Measurements from ENCODE around the gene KAZN.

Gene KAZN

DNA sequence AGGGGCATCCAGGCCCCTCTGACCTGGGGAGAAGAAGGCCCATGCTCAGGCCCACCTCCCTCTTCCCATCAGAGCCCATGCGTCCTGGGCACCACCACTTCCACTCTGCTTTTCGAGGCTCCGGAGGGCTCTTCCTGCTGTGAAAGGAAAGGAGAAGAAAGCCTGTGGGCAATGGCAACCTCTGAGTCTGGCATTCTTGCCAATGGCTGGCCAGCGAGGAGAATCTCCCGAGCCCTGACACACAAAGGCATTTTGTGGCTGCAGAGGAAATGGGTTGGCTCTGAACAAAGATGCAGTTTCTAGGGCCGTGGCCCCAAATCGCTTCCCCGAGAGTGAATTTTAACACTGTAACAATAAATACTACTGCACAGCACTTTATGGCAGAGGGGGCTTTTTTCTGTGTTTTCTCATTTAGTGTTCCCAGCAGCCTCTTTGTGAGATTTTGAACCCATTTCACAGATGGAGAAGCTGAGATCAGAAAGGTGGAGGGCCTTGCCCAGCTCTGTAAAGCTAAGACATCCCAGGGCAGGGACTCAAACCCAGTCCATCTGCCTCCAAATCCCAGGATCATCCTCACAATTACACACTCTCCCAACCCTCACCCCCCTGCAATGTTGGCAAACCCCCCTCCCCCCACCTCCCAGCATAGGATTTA is 519.3 kb downstream of the KAZN start:
- peaks cover 2% of the 10 kb centered on the region; the same call in 1 of the 2 replicates for H3K27me3 ChIP-seq (replicated peaks; ENCODE audit: control insufficient read depth, insufficient read depth, low read length)
- no peaks in the 10 kb centered on the region for H3K36me3 ChIP-seq (ENCODE audit: control insufficient read depth, insufficient read depth, low read length)
- TF ChIP-seq, protein P1, sequence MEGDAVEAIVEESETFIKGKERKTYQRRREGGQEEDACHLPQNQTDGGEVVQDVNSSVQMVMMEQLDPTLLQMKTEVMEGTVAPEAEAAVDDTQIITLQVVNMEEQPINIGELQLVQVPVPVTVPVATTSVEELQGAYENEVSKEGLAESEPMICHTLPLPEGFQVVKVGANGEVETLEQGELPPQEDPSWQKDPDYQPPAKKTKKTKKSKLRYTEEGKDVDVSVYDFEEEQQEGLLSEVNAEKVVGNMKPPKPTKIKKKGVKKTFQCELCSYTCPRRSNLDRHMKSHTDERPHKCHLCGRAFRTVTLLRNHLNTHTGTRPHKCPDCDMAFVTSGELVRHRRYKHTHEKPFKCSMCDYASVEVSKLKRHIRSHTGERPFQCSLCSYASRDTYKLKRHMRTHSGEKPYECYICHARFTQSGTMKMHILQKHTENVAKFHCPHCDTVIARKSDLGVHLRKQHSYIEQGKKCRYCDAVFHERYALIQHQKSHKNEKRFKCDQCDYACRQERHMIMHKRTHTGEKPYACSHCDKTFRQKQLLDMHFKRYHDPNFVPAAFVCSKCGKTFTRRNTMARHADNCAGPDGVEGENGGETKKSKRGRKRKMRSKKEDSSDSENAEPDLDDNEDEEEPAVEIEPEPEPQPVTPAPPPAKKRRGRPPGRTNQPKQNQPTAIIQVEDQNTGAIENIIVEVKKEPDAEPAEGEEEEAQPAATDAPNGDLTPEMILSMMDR (IDR thresholded peaks at IDR 0.05; ENCODE audit: insufficient read depth, low read length, poor library complexity, severe bottlenecking) = no peak

DNA sequence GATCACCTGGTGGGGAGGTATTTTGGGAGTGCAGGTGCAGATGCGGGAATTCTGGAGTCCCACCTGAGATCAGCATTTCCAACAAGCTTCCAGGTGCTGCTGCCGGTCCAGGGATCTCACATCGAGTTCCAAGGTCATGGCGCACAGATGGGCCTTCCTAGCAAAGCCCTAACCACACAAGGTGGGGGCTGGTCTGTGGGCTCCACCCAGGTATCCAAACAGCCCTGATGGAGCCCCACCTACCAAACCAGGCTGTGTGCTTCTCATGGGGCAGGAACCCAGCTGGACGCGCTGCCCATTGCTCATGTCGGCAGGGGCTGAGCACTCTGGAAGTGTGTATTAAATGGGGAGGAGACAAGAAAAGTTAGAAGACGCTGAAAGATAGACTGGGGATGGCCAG is 520.1 kb downstream of the KAZN start:
- Histone ChIP-seq H3K4me3 (replicated peaks; ENCODE audit: low read depth, low read length) (no peak overlapping the region), H3K36me3 (ENCODE audit: control insufficient read depth, insufficient read depth, low read length) (no peaks in the 10 kb centered on the region), H3K27me3 (replicated peaks; ENCODE audit: control insufficient read depth, insufficient read depth, low read length) (peaks cover 2% of the 10 kb centered on the region; the same call in 1 of the 2 replicates)
- TF ChIP-seq, protein P1 (IDR thresholded peaks at IDR 0.05; ENCODE audit: insufficient read depth, low read length, poor library complexity, severe bottlenecking) = no peak
- DNase-seq (ENCODE audit: extremely low read depth, insufficient read length) = no peak

More for the DNA sequence above, 519.3 kb downstream of the KAZN start:
- no peak for DNase-seq (ENCODE audit: extremely low read depth, insufficient read length)
- no peak overlapping the region for H3K4me3 ChIP-seq (replicated peaks; ENCODE audit: low read depth, low read length)

DNA sequence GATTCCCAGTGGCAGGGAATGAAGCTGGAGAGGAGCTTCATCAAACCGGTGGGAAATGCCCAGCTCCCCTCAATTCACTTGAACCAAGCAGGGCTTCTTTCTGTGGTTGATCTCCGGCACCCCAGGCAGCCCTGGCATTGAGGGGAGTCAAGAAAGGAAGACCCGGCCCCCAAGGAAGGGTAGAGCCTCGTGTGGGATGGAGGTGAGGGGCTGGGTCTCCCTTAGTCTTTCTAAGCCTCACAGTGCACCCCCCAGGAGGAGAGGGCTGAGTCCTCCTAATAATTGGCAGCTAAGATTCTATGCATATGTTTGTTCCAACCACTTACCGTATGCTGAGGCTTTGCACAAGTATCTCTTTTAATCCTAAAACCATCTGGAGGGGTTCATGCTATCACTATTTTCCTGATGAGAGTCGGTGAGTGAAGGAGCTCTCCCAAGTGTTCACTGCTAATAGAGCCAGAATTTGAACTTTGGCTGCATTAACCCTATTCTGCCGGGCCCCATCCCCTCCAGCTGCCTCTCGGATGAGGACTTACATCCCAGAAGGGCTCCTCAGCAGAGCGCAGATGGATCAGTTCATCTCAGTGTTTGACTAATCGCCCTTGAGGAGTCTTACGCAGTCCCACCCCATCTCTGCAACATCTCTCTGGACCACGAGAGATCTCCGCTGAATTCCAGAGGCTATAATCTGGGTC is 521.9 kb downstream of the KAZN start:
- Histone ChIP-seq H3K4me3 (replicated peaks; ENCODE audit: low read depth, low read length) (no peak overlapping the region), H3K27me3 (replicated peaks; ENCODE audit: control insufficient read depth, insufficient read depth, low read length) (peaks cover 2% of the 10 kb centered on the region; the same call in 1 of the 2 replicates), H3K36me3 (ENCODE audit: control insufficient read depth, insufficient read depth, low read length) (no peaks in the 10 kb centered on the region)
- DNase-seq (ENCODE audit: extremely low read depth, insufficient read length) = no peak
- TF ChIP-seq, protein P1 (IDR thresholded peaks at IDR 0.05; ENCODE audit: insufficient read depth, low read length, poor library complexity, severe bottlenecking) = no peak

DNA sequence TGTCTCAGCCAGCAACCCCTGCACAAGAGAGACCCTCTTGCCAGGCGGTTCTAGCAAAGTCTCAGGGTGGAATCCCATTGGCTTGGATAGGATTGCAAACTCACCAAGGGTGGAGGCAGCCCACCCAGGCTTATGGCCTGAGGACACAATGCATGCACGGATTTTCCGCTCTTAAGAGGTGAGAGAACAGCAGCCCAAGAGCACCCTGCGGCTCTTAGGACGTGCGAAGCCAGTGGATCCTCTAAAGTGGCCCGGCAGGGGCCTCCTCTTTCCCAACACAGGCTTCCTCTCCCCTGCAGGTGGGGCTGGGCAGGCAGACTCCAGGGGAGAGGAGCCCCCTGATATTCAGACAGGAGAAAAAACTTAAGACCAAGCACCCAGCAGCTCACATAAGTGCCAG is 523.8 kb downstream of the KAZN start:
- DNase-seq (ENCODE audit: extremely low read depth, insufficient read length) = no peak
- Histone ChIP-seq H3K27me3 (replicated peaks; ENCODE audit: control insufficient read depth, insufficient read depth, low read length) (no peaks in the 10 kb centered on the region; the same call in 1 of the 2 replicates), H3K4me3 (replicated peaks; ENCODE audit: low read depth, low read length) (no peak overlapping the region), H3K36me3 (ENCODE audit: control insufficient read depth, insufficient read depth, low read length) (no peaks in the 10 kb centered on the region)
- TF ChIP-seq, protein P1 (IDR thresholded peaks at IDR 0.05; ENCODE audit: insufficient read depth, low read length, poor library complexity, severe bottlenecking) = no peak

DNA sequence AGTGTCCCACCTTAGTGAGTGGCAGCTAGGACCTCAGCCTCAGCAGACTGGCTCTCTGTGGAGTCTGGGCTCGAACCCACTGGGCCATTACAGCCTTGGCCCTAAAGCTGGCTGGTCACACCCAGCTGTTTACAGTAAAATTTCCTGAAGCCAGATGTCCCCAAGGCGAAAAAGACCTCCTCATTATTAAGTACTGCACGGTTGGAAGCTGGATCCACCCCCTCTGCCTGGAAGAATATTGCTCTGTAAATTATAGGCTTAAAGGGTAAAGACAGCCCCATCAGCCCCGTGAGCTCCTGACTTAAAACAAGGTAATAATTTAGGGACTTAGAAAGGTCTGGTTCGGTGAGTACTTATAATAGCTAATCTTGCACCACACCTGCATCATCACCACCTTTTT is 524.8 kb downstream of the KAZN start:
- TF ChIP-seq, protein P1 (IDR thresholded peaks at IDR 0.05; ENCODE audit: insufficient read depth, low read length, poor library complexity, severe bottlenecking) = no peak
- DNase-seq (ENCODE audit: extremely low read depth, insufficient read length) = no peak
- H3K4me3 ChIP-seq (replicated peaks; ENCODE audit: low read depth, low read length) = no peak overlapping the region
- no peaks in the 10 kb centered on the region for H3K36me3 ChIP-seq (ENCODE audit: control insufficient read depth, insufficient read depth, low read length)
- H3K27me3 ChIP-seq (replicated peaks; ENCODE audit: control insufficient read depth, insufficient read depth, low read length) = no peaks in the 10 kb centered on the region; the same call in 1 of the 2 replicates
